GM12878 (cell line): Measurements from ENCODE around the gene SPRYD3. TPM values are rescaled to one million over a fixed set of nuclear protein-coding genes. Genes with fewer than 3 reads are reported as not detected.

Experiments
- ATF7 ChIP-seq: fragments of 450-650 bp; IDR thresholded peaks from 2 replicates; pipeline ENCODE4 v1.6.1; 2016; ENCODE audit warnings: low read depth, mild to moderate bottlenecking
- CBX5 ChIP-seq: sonication (generic); IDR thresholded peaks from 2 replicates; pipeline ENCODE4 v1.6.1; 2016; ENCODE audit warnings: low read depth, moderate library complexity, mild to moderate bottlenecking, inconsistent platforms
- CTCF ChIP-seq, 3 experiments: IDR thresholded peaks in 2 of 3; conservative IDR thresholded peaks in 1 of 3; 2 replicates each; pipeline ENCODE4 v1.5.1; 2011; ENCODE audit warnings: low read depth in 3 of 3, low read length in 3 of 3, mild to moderate bottlenecking in 3 of 3, control low read depth in 2 of 3, moderate library complexity in 2 of 3, inconsistent platforms in 1 of 3, mixed read lengths in 1 of 3; ENCODE audit not compliant: control insufficient read depth in 2 of 3, insufficient read depth in 1 of 3; ENCODE audit errors: extremely low read depth in 1 of 3
- EED ChIP-seq: sonication (generic); IDR thresholded peaks from 2 replicates; pipeline ENCODE4 v1.6.1; 2016; ENCODE audit warnings: antibody characterized with exemption, low read depth
- IKZF1 ChIP-seq: fragments of 450-650 bp; conservative IDR thresholded peaks from 2 replicates; pipeline ENCODE4 v1.6.1; 2017; ENCODE audit warnings: antibody characterized with exemption, mild to moderate bottlenecking
- IRF4 ChIP-seq: IDR thresholded peaks from 2 replicates; pipeline ENCODE4 v1.6.1; 2011; ENCODE audit warnings: low read depth, low read length
- NR2C2 ChIP-seq: IDR thresholded peaks from 2 replicates; pipeline ENCODE4 v1.6.1; 2011; ENCODE audit warnings: borderline replicate concordance, low read depth; ENCODE audit not compliant: control insufficient read depth, insufficient read length
- RCOR1 ChIP-seq: conservative IDR thresholded peaks from 2 replicates; pipeline ENCODE4 v1.6.1; 2012; ENCODE audit warnings: low read depth, low read length, improper control_type of control experiment
- RUNX3 ChIP-seq: IDR thresholded peaks from 2 replicates; pipeline ENCODE4 v1.6.1; 2012; ENCODE audit warnings: low read length, inconsistent platforms
- SMC3 ChIP-seq: IDR thresholded peaks from 2 replicates; pipeline ENCODE4 v1.6.1; 2011; ENCODE audit warnings: low read length, improper control_type of control experiment, borderline replicate concordance
- SP1 ChIP-seq: IDR thresholded peaks from one replicate; pipeline ENCODE4 v1.6.1; 2011; ENCODE audit warnings: low read depth, low read length
- SUPT20H ChIP-seq: IDR thresholded peaks from 2 replicates; pipeline ENCODE4 v1.6.1; 2011; ENCODE audit warnings: low read depth, mild to moderate bottlenecking, low read length, moderate library complexity, borderline replicate concordance; ENCODE audit not compliant: control insufficient read depth
- polyA plus RNA-seq, 11 experiments: library from polyadenylated mRNA; depleted of rRNA in 4 of 11; unstranded in 6 of 11; stranded (reverse) in 5 of 11; fragments of >200 nt; fragmentation: Nextera tagmentation in 4 of 11; fragmentation: Illumina TruSeq in 1 of 11; extraction: Ambion mirVana in 4 of 11; extraction: Trizol in 1 of 11; gene quantifications; 1 replicate in 1 of 11; 2 replicates in 10 of 11; pipeline versions ENCODE4 v1.2.1 to v1.2.3, GENCODE V29; 2011 to 2016; ENCODE audit warnings: inconsistent platforms in 2 of 11, missing spikeins in 2 of 11, low read depth in 1 of 11
- total RNA-seq, 4 experiments: library from RNA; depleted of rRNA in 3 of 4; stranded (reverse); fragments of >200 nt in 3 of 4; fragmentation: Illumina TruSeq in 1 of 4; extraction: Trizol in 1 of 4; gene quantifications; 2 replicates each; pipeline versions ENCODE4 v1.2.1 to v1.2.3, GENCODE V29; 2013 to 2021
- TF ChIP-seq, protein P1 (sequence below): fragments of 450-650 bp; formaldehyde crosslinking; IDR thresholded peaks from 2 replicates; pipeline ENCODE4 v1.5.0; 2022; ENCODE audit warnings: mild to moderate bottlenecking, missing genetic modification characterization

Gene SPRYD3
- total and polyA plus RNA-seq, 10 of the 15 experiments (the other 5 are each of a cell fraction or from before 2014, with no cell fraction given): 2.3 to 26.4 (median 20.2) TPM

DNA sequence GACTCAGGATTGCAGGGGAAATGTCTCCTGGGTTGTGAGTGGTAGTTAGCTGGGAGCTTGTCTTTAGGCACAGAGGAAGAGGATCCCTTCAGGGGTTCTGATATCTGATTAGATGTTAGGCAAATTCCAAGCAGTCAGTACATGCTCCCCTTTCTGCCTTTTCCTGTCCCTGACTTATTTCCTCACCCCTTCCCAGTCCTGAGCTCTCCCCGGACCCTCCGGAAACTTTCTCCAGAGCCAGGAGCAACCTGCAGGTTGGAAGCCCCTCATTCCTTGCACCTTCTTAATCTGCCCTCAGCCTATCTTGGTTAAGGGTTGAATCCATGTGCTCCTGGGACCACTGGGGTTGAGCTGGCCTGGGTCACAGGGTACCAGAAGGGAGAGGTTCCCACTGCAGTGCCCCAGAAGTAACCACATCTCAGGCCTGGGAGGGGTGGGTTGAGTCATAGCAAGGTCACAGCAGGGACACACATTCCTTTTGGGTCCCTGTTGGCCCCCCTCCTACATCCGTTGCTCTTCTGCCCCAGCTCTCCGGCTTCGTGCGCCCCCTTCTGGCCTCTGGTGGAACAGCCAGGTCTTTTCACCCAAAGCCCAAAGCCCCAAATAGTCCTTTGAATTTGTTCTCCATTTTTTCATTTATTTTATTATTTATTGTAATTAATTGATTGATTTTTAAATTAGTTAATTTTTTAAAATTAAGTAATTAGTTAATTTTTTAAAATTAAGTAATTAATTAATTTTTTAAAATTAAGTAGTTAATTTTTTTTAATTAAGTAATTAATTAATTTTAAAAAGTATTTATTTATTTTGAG is 20.1 kb upstream of the SPRYD3 start (continued):
- TF ChIP-seq IRF4: no peak
- TF ChIP-seq NR2C2: no peak
- TF ChIP-seq ATF7: peak; percentile 17; the same call in 1 of the 2 replicates
- TF ChIP-seq SUPT20H: no peak
- TF ChIP-seq RUNX3: peak; percentile 34
- peak; percentile 85 for TF ChIP-seq SMC3
- TF ChIP-seq EED: no peak
- TF ChIP-seq RCOR1: no peak
- TF ChIP-seq CTCF (IDR thresholded peaks at IDR 0.05 in 2 of 3, conservative IDR thresholded peaks at IDR 0.05 in 1 of 3; ENCODE audit: control insufficient read depth in 2 of 3, extremely low read depth in 1 of 3, insufficient read depth in 1 of 3, low read depth in 3 of 3, low read length in 3 of 3): peak; percentile 83 to 94 (median 89)
- no peak for TF ChIP-seq SP1
- TF ChIP-seq CBX5: no peak
- TF ChIP-seq, protein P1, sequence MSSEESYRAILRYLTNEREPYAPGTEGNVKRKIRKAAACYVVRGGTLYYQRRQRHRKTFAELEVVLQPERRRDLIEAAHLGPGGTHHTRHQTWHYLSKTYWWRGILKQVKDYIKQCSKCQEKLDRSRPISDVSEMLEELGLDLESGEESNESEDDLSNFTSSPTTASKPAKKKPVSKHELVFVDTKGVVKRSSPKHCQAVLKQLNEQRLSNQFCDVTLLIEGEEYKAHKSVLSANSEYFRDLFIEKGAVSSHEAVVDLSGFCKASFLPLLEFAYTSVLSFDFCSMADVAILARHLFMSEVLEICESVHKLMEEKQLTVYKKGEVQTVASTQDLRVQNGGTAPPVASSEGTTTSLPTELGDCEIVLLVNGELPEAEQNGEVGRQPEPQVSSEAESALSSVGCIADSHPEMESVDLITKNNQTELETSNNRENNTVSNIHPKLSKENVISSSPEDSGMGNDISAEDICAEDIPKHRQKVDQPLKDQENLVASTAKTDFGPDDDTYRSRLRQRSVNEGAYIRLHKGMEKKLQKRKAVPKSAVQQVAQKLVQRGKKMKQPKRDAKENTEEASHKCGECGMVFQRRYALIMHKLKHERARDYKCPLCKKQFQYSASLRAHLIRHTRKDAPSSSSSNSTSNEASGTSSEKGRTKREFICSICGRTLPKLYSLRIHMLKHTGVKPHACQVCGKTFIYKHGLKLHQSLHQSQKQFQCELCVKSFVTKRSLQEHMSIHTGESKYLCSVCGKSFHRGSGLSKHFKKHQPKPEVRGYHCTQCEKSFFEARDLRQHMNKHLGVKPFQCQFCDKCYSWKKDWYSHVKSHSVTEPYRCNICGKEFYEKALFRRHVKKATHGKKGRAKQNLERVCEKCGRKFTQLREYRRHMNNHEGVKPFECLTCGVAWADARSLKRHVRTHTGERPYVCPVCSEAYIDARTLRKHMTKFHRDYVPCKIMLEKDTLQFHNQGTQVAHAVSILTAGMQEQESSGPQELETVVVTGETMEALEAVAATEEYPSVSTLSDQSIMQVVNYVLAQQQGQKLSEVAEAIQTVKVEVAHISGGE (CRISPR knock-in tag): no peak
- TF ChIP-seq IKZF1: peak; percentile 57; the same call in 1 of the 2 replicates
